Fibroblast of mammary gland (primary cell): ENCODE results near the gene PRR11.

ENCODE experiments used
- DNase-seq: peaks from one replicate; pipeline ENCODE4 v3.0.0-alpha.2; 2010; ENCODE audit warnings: low read depth
- H3K4me3 ChIP-seq: 2 replicates; pipeline ENCODE4 v1.5.1; 2011; ENCODE audit warnings: low read depth, mild to moderate bottlenecking, low read length, moderate library complexity; ENCODE audit not compliant: control insufficient read depth
- TF ChIP-seq, protein P1 (sequence below): conservative IDR thresholded peaks from 2 replicates; pipeline ENCODE4 v1.5.1; 2011; ENCODE audit warnings: low read depth, low read length, inconsistent platforms; ENCODE audit not compliant: control insufficient read depth, insufficient read depth

The PRR11 gene

DNA sequence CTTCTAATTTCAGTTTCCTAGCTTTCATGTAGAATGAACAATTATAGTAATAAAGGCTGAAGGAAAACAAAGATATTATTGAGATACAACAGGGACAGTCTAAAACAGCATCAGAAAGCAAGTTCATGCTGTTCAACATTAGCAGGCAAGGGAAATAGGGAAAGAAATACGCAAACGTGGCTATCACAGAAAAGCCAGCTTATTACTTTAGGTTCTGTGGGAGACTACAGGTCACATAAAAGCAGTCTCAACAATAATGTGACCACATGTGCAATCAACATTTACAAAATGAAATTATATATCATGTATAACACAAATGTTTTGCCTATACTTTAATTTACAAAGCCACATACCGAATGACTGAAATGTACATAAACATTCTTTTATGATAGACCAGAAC, 44.0 kb upstream of the PRR11 start:
- H3K4me3 ChIP-seq = no peak overlapping the region

GRCh38 chr17:59115474-59115873, 40.1 kb upstream of the PRR11 start:
- no peak overlapping the region for H3K4me3 ChIP-seq
- no peak for DNase-seq
- TF ChIP-seq, protein P1, sequence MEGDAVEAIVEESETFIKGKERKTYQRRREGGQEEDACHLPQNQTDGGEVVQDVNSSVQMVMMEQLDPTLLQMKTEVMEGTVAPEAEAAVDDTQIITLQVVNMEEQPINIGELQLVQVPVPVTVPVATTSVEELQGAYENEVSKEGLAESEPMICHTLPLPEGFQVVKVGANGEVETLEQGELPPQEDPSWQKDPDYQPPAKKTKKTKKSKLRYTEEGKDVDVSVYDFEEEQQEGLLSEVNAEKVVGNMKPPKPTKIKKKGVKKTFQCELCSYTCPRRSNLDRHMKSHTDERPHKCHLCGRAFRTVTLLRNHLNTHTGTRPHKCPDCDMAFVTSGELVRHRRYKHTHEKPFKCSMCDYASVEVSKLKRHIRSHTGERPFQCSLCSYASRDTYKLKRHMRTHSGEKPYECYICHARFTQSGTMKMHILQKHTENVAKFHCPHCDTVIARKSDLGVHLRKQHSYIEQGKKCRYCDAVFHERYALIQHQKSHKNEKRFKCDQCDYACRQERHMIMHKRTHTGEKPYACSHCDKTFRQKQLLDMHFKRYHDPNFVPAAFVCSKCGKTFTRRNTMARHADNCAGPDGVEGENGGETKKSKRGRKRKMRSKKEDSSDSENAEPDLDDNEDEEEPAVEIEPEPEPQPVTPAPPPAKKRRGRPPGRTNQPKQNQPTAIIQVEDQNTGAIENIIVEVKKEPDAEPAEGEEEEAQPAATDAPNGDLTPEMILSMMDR = no peak

More for the DNA sequence above, 44.0 kb upstream of the PRR11 start:
- TF ChIP-seq, protein P1 = no peak
- no peak for DNase-seq

- TF ChIP-seq, protein P1 = no peak
- DNase-seq = no peak
- H3K4me3 ChIP-seq = no peak overlapping the region
Observed at GRCh38 chr17:59121901-59122480, 33.6 kb upstream of the PRR11 start.

DNA sequence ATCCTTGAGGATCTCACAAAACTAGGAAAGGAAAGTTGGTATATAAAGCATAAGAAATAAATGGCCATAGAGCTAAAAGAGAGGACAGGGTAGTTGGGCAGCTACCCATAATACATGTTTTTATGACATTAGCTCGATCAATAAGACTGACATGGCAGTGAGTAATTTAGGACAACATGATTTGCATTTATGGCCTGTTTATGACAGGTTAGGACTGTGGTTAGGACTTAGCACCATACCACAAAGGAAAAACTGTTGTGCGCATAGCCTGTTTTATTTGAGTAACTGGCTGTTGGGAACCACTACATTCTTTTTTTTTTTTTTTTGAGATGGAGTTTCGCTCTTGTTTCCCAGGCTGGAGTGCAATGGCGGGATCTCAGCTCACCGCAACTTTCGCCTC, 30.9 kb upstream of the PRR11 start:
- no peak overlapping the region for H3K4me3 ChIP-seq
- TF ChIP-seq, protein P1 = no peak
- no peak for DNase-seq

DNA sequence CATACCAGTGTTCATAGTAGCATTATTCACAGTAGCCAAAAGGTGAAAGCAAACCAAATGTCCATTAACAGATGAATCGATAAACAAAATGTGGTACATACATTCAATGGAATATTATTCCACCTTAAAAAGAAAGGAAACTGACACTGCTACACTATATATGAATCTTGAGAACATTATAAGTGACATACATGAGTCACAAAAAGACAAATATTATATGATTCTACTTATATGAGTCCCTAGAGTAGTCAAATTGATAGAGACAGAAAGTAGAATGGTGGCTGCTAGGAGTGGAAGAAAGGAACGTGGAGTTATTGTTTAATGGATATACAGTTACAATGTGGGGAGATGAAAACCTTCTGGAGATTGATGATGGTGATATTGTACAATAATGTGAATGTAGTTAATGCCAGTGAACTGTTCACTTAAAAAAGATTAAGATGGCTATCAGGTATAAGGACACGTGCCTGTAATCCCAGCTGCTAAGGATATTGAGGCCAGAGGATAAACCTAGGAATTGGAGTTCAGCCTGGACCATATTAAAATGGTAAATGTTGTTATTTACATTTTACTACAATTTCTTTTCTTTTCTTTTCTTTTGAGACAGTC, 28.6 kb upstream of the PRR11 start:
- H3K4me3 ChIP-seq = no peak overlapping the region
- DNase-seq = no peak
- TF ChIP-seq, protein P1 = no peak

- TF ChIP-seq, protein P1 = no peak
- no peak overlapping the region for H3K4me3 ChIP-seq
- no peak for DNase-seq
Observed at GRCh38 chr17:59129814-59130213, 25.7 kb upstream of the PRR11 start.
